Neural cell (in vitro differentiated cells): ENCODE data around the gene CADM3.

Experiments used
- EZH2 ChIP-seq: fragments of 200-600, 300-800 bp; shearing (Covaris generic), sonication (generic); IDR thresholded peaks from 2 replicates; pipeline ENCODE4 v1.6.1; 2014; ENCODE audit warnings: antibody characterized with exemption, low read length, borderline replicate concordance, mild to moderate bottlenecking; ENCODE audit not compliant: insufficient read depth, poor library complexity, severe bottlenecking
- POLR2AphosphoS5 ChIP-seq: IDR thresholded peaks from 2 replicates; pipeline ENCODE4 v1.6.1; 2012
- TAF1 ChIP-seq: IDR thresholded peaks from 2 replicates; pipeline ENCODE4 v1.6.1; 2012; ENCODE audit warnings: low read depth
- TF ChIP-seq, protein P1 (sequence below): fragments of 450-650 bp; IDR thresholded peaks from 2 replicates; pipeline ENCODE4 v1.5.1; 2014; ENCODE audit warnings: antibody characterized with exemption, mild to moderate bottlenecking, moderate library complexity; ENCODE audit not compliant: poor library complexity, severe bottlenecking

DNA sequence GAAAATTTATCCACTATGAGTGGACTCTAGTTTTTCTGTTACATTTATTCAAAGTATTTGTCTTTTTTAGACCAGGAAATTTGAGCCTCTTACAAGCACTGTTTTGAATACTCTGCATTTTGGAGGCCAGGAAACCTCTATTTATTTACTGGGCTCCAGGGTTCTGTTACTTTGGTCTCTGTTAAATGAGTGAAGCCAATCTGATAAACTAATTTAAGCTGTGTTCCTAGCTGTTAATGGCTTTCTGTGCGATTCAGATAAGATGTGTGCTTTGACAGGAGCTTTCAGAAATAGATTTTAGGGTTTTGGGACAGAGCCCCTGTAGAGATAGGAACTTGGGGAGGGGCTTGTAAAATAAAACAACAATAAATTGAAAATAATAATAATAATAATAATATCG lies 57.1 kb downstream of the CADM3 start:
- TF ChIP-seq EZH2, result no peak
- no peak for TF ChIP-seq POLR2AphosphoS5
- TF ChIP-seq, protein P1, sequence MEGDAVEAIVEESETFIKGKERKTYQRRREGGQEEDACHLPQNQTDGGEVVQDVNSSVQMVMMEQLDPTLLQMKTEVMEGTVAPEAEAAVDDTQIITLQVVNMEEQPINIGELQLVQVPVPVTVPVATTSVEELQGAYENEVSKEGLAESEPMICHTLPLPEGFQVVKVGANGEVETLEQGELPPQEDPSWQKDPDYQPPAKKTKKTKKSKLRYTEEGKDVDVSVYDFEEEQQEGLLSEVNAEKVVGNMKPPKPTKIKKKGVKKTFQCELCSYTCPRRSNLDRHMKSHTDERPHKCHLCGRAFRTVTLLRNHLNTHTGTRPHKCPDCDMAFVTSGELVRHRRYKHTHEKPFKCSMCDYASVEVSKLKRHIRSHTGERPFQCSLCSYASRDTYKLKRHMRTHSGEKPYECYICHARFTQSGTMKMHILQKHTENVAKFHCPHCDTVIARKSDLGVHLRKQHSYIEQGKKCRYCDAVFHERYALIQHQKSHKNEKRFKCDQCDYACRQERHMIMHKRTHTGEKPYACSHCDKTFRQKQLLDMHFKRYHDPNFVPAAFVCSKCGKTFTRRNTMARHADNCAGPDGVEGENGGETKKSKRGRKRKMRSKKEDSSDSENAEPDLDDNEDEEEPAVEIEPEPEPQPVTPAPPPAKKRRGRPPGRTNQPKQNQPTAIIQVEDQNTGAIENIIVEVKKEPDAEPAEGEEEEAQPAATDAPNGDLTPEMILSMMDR, result no peak
- no peak for TF ChIP-seq TAF1
